ENCODE results near the gene MINK1.

The MINK1 gene

GRCh38 chr17:4944554-4945175 is 111.5 kb downstream of the MINK1 start:
- Mint-ChIP-seq H3K4me1 (ENCODE audit: low read depth) (peaks cover 50% of the 10 kb centered on the region), H3K4me3 (peak overlapping the region; percentile 97), H3K27me3 (no peaks in the 10 kb centered on the region), H3K36me3 (peaks cover 22% of the 10 kb centered on the region), H3K9me3 (ENCODE audit: low read depth) (no peaks in the 10 kb centered on the region), H3K27ac (peak overlapping the region; percentile 99)

- peaks cover 22% of the 10 kb centered on the region for H3K36me3 Mint-ChIP-seq
- H3K4me3 Mint-ChIP-seq: peak overlapping the region; percentile 97
- peaks cover 50% of the 10 kb centered on the region for H3K4me1 Mint-ChIP-seq (ENCODE audit: low read depth)
- no peaks in the 10 kb centered on the region for H3K27me3 Mint-ChIP-seq
- peak overlapping the region; percentile 99 for H3K27ac Mint-ChIP-seq
- H3K9me3 Mint-ChIP-seq (ENCODE audit: low read depth): no peaks in the 10 kb centered on the region
Observed at GRCh38 chr17:4945176-4945943, 112.2 kb downstream of the MINK1 start.

GRCh38 chr17:4945944-4946280 is 112.8 kb downstream of the MINK1 start:
- Mint-ChIP-seq H3K27ac (peak overlapping the region; percentile 99), H3K9me3 (ENCODE audit: low read depth) (no peaks in the 10 kb centered on the region), H3K4me3 (peak overlapping the region; percentile 97), H3K36me3 (peaks cover 22% of the 10 kb centered on the region), H3K27me3 (no peaks in the 10 kb centered on the region), H3K4me1 (ENCODE audit: low read depth) (peaks cover 53% of the 10 kb centered on the region)

- peak overlapping the region; percentile 97 for H3K4me3 Mint-ChIP-seq
- peaks cover 22% of the 10 kb centered on the region for H3K36me3 Mint-ChIP-seq
- H3K4me1 Mint-ChIP-seq (ENCODE audit: low read depth): peaks cover 52% of the 10 kb centered on the region
- H3K27me3 Mint-ChIP-seq: no peaks in the 10 kb centered on the region
- H3K27ac Mint-ChIP-seq: peak overlapping the region; percentile 89
- H3K9me3 Mint-ChIP-seq (ENCODE audit: low read depth): no peaks in the 10 kb centered on the region
Observed at GRCh38 chr17:4946312-4946976, 113.3 kb downstream of the MINK1 start.

- Mint-ChIP-seq H3K36me3 (peaks cover 18% of the 10 kb centered on the region), H3K4me3 (peak overlapping the region; percentile 97), H3K27me3 (no peaks in the 10 kb centered on the region), H3K27ac (peak overlapping the region; percentile 89), H3K9me3 (ENCODE audit: low read depth) (no peaks in the 10 kb centered on the region), H3K4me1 (ENCODE audit: low read depth) (peaks cover 47% of the 10 kb centered on the region)
Observed at GRCh38 chr17:4947010-4947410, 113.9 kb downstream of the MINK1 start.

All from activated naive CD8-positive, alpha-beta T cell (primary cell).